ENCODE measurements around the gene FNDC1.

Gene FNDC1

GRCh38 chr6:159309723-159310122 is 140.5 kb downstream of the FNDC1 start:
- no peak for DNase-seq

DNA sequence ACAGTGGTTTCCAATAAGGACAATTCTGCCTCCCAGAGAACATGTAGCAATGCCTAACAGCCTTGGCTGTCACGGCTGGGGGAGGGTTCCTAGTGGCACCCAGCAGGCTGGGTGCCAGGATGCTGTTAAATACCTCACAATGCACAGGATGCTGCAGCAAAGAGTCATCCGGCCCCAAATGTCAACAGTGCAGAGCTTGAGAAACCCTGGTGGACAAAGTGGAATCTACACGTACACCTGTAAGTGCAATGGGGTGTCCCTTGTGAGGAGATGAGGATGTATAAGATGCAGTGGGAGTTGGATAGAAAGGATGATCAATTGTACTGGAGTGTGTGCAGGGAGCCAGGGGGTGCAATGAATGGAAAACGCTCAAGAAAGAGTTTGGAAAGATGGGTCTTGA is 142.4 kb downstream of the FNDC1 start:
- no peak for DNase-seq

DNA sequence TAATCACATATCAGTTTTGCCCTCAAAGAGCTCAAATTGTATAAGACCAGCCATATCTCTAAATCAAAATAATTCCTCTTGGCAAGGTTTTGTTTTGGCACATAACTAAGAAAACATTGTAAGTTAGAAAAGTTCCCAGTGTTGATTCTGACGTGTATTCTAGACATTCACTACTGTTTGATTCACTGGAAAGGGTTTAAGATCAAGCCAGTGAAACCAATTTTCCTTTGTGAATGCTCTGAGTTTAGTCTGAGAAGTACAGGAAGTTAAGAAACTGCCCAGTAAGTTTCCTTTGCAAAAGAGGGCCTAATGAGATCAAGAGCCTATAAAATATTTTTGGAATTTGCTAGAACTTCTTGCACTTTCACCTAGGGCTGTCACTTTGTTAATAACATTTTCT is 143.0 kb downstream of the FNDC1 start:
- DNase-seq: no peak

GRCh38 chr6:159313018-159313417 is 143.8 kb downstream of the FNDC1 start:
- no peak for DNase-seq

GRCh38 chr6:159315562-159315961 is 146.4 kb downstream of the FNDC1 start:
- DNase-seq: no peak

GRCh38 chr6:159317430-159317829 is 148.2 kb downstream of the FNDC1 start:
- DNase-seq: no peak

GRCh38 chr6:159321267-159321666 is 152.1 kb downstream of the FNDC1 start:
- DNase-seq: no peak
